Activated B cell treated with CpG ODN at 0.5 μM for 24 hours (primary cell): Measurements from ENCODE around the gene MATR3. TPM values are rescaled to one million over a fixed set of nuclear protein-coding genes. Genes with fewer than 3 reads are reported as not detected.
"Not testable (repeated sequence)": the region's sequence is repeated elsewhere in the genome, so short reads cannot be mapped to it uniquely, and the experiment has no call there.

Experiments used
- ATAC-seq: fragments of 200-7000 bp; cut with Tn5 transposase; one replicate; pipeline ENCODE4 v1.10.0; 2021; ENCODE audit warnings: low read depth, mild to moderate bottlenecking, moderate library complexity
- CTCF ChIA-PET: fragments of 350-600 bp; sonication (Branson Sonifier 250); formaldehyde crosslinking; loops from one replicate; lab custom pipeline; 2021; ENCODE audit warnings: antibody characterized with exemption; lab: Charles Lee
- POLR2A ChIA-PET: fragments of 350-600 bp; sonication (Branson Sonifier 250); formaldehyde crosslinking; loops from one replicate; lab custom pipeline; 2021; ENCODE audit warnings: antibody characterized with exemption; lab: Charles Lee
- DNase-seq: peaks from one replicate; pipeline ENCODE4 v3.0.0; 2022
- H3K27ac Mint-ChIP-seq: one replicate; pipeline ENCODE4 v1.8.0; 2020; ENCODE audit warnings: mixed read lengths
- H3K27me3 Mint-ChIP-seq: one replicate; pipeline ENCODE4 v1.8.0; 2021; ENCODE audit warnings: mixed read lengths
- H3K36me3 Mint-ChIP-seq: one replicate; pipeline ENCODE4 v1.8.0; 2021; ENCODE audit warnings: low read depth, mixed read lengths
- H3K4me1 Mint-ChIP-seq: one replicate; pipeline ENCODE4 v1.8.0; 2021; ENCODE audit warnings: mixed read lengths
- H3K4me3 Mint-ChIP-seq: one replicate; pipeline ENCODE4 v1.8.0; 2020; ENCODE audit warnings: mild to moderate bottlenecking, mixed read lengths
- H3K9me3 Mint-ChIP-seq: one replicate; pipeline ENCODE4 v1.8.0; 2020; ENCODE audit warnings: mixed read lengths
- CTCF ChIP-seq: fragments of 200-600 bp; IDR thresholded peaks from one replicate; pipeline ENCODE4 v1.8.0; 2022; ENCODE audit warnings: antibody characterized with exemption, mild to moderate bottlenecking
- intact Hi-C: fragments of 100-400 bp; cut with micrococcal nuclease; formaldehyde crosslinking; loops from one replicate; pipeline ENCODE4 v1.15.1; 2024
- total RNA-seq: library from RNA; stranded (reverse); gene quantifications from 2 replicates; pipeline ENCODE4 v1.2.3, GENCODE V29; 2022

The MATR3 gene
- total RNA-seq, 1 donor from 2014 or later: 294 TPM

DNA sequence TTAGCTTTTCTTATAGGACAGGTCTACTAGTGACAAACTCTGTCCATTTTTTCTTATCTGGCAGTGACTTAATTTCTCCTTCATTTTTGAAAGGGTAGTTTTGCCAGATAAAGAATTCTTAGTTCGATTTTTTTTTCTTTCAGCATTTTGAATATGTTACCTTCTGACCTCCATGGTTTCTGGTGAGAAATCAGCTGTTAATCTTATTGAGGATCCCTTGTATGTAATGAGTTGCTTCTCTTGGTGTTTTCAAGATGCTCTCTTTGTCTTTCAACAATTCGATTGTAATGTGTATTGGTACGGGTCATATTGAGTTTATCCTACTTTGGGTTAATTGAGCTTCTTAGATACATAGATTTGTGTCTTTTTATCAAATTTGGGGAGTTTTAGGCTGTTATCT lies 60.6 kb downstream of the MATR3 start:
- no peak for TF ChIP-seq CTCF
- ATAC-seq: no peak
- POLR2A ChIA-PET: interaction anchor here (0.6 to 1.1 kb wide), 2 partner anchors 12 to 81 kb away, joined by 3 to 10 read pairs; partner anchors contain the start of gene PAIP2
- no peak overlapping the region for H3K4me3 Mint-ChIP-seq
- H3K27ac Mint-ChIP-seq: no peak overlapping the region
- no peak for DNase-seq
- no peaks in the 10 kb centered on the region for H3K9me3 Mint-ChIP-seq
- H3K36me3 Mint-ChIP-seq: peaks cover 43% of the 10 kb centered on the region
- H3K27me3 Mint-ChIP-seq: no peaks in the 10 kb centered on the region
- intact Hi-C loops: no loop called here
- CTCF ChIA-PET: interaction anchor here (1.5 kb wide), 1 partner anchor 10 kb away, joined by 3 read pairs; no protein-coding TSS in a partner anchor
- peaks cover 32% of the 10 kb centered on the region for H3K4me1 Mint-ChIP-seq

GRCh38 chr5:139355900-139356299 lies 62.4 kb downstream of the MATR3 start:
- H3K4me3 Mint-ChIP-seq, DNase-seq, ATAC-seq, H3K27ac Mint-ChIP-seq, CTCF ChIA-PET, H3K9me3 Mint-ChIP-seq, H3K27me3 Mint-ChIP-seq, intact Hi-C loops, POLR2A ChIA-PET: not testable (repeated sequence)
- peaks cover 46% of the 10 kb centered on the region for H3K36me3 Mint-ChIP-seq
- peaks cover 28% of the 10 kb centered on the region for H3K4me1 Mint-ChIP-seq

DNA sequence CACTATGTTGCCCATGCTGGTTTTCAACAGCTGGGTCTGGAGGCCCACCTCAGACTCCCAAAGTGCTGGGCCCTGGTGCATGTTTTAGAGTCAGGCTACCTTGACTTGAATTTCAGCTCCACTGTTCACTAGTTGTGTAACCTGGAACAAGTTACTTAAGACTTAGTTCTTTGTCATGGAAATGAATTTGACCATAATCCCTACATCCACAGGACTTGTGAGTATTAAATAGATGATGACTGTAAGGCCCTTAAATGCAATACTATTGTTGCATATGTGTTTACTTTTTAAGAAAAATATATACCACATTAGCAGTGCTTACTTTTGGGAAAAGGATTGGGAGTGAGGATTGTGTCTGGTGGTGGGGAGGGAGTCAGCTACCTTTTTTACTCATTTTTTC lies 64.5 kb downstream of the MATR3 start:
- H3K36me3 Mint-ChIP-seq: peaks cover 39% of the 10 kb centered on the region
- H3K4me3 Mint-ChIP-seq: no peak overlapping the region
- intact Hi-C loops: no loop called here
- no peaks in the 10 kb centered on the region for H3K27me3 Mint-ChIP-seq
- DNase-seq: no peak
- H3K27ac Mint-ChIP-seq: no peak overlapping the region
- CTCF ChIA-PET: interaction anchor here (0.9 kb wide), 1 partner anchor 14 kb away, joined by 3 read pairs; no protein-coding TSS in a partner anchor
- no peak for TF ChIP-seq CTCF
- POLR2A ChIA-PET: interaction anchor here (1.4 kb wide), 1 partner anchor 16 kb away, joined by 3 read pairs; no protein-coding TSS in a partner anchor
- H3K9me3 Mint-ChIP-seq: no peaks in the 10 kb centered on the region
- no peak for ATAC-seq
- H3K4me1 Mint-ChIP-seq: peaks cover 22% of the 10 kb centered on the region

DNA sequence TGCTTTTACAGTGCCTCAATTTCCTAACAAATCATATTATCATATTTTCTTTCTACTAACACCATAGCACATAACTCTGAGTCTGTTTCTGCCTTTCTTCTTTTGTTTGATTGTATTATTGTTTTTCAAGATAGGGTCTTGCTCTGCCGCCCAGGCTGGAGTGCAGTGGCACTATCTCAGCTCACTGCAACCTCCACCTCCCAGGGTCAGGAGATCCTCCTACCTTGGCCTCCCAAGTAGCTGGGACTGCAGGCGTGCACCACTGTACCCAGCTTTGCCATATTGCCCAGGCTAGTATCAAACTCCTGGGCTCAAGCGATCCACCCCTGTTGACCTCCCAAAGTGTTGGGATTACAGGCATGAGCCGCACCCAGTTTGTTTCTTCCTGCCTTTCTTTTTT lies 66.8 kb downstream of the MATR3 start:
- intact Hi-C loops: no loop called here
- POLR2A ChIA-PET: interaction anchor here (0.6 to 0.7 kb wide), 2 partner anchors 83 to 1648 kb away, joined by 4 to 6 read pairs; no protein-coding TSS in a partner anchor

DNA sequence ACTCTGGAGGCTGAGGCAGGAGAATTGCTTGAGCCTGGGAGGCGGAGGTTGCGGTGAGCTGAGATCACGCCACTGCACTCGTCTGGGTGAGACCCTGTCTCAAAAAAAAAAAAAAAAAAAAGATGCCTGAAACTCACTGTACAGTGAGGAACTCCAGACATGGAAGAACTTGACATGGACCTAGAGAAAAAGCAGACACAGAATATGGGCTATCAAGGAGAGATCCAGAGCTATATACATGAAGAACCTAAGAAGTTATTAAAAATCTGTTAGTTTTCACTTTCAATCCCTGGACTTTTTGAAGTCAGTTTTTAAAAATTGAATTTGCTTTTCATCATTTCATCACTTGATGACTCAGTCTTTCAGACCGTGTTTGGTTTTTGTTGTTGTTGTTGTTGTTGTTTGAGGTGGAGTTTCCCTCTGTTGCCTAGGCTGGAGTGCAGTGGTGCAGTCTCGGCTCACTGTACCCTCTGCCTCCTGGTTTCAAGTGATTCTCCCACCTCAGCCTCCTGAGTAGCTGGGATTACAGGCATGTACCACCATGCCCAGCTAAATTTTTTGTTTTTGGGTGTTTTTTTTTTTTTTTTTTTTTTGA lies 68.4 kb downstream of the MATR3 start:
- DNase-seq (no peak), ATAC-seq (no peak)
- Mint-ChIP-seq H3K4me1 (peaks cover 10% of the 10 kb centered on the region), H3K4me3 (no peak overlapping the region), H3K36me3 (peaks cover 54% of the 10 kb centered on the region), H3K27ac (no peak overlapping the region), H3K9me3 (no peaks in the 10 kb centered on the region), H3K27me3 (no peaks in the 10 kb centered on the region)
- intact Hi-C loops: no loop called here
- POLR2A ChIA-PET: interaction anchor here (0.6 to 0.7 kb wide), 3 partner anchors 26 to 88 kb away, joined by 7 to 8 read pairs (median 7); partner anchors contain the start of gene SPATA24
- CTCF ChIA-PET: no interaction called here
- TF ChIP-seq CTCF: no peak

More for the DNA sequence above, 66.8 kb downstream of the MATR3 start:
- ATAC-seq (no peak), DNase-seq (no peak)
- peaks cover 14% of the 10 kb centered on the region for H3K4me1 Mint-ChIP-seq
- no peaks in the 10 kb centered on the region for H3K27me3 Mint-ChIP-seq
- CTCF ChIA-PET: no interaction called here
- no peaks in the 10 kb centered on the region for H3K9me3 Mint-ChIP-seq
- peaks cover 44% of the 10 kb centered on the region for H3K36me3 Mint-ChIP-seq
- no peak for TF ChIP-seq CTCF
- no peak overlapping the region for H3K27ac Mint-ChIP-seq
- no peak overlapping the region for H3K4me3 Mint-ChIP-seq
